H1 (cell line): ENCODE data around the gene GDPD4. TPM values are rescaled to one million over a fixed set of nuclear protein-coding genes. Genes with fewer than 3 reads are reported as not detected.

Experiments
- CTCF ChIA-PET: fragments of 300-600 bp; sonication (Branson Sonifier 250); formaldehyde crosslinking; loops from one replicate; lab custom pipeline; 2021; ENCODE audit not compliant: partially characterized antibody; lab: Charles Lee
- POLR2A ChIA-PET: fragments of 300-600 bp; sonication (Branson Sonifier 250); formaldehyde crosslinking; loops from one replicate; lab custom pipeline; 2021; ENCODE audit warnings: inconsistent platforms; ENCODE audit not compliant: partially characterized antibody; lab: Charles Lee
- DNase-seq, 2 experiments: peaks; one replicate each; pipeline versions ENCODE4 v3.0.0 to v3.0.0-alpha.2; 2010 to 2022; ENCODE audit warnings: low spot score in 2 of 2, low read depth in 1 of 2, mixed read lengths in 1 of 2
- FAIRE-seq: peaks from 2 replicates; lab custom pipeline; 2011; peaks lifted over from hg19 to GRCh38; lab: Jason Lieb, UNC
- H2AFZ ChIP-seq: 2 replicates; pipeline ENCODE4 v1.8.1; 2012; ENCODE audit warnings: low read length, inconsistent platforms
- H2AK5ac ChIP-seq: 2 replicates; pipeline ENCODE4 v1.6.1; 2013; ENCODE audit warnings: low read depth, low read length
- H2BK120ac ChIP-seq: replicated peaks from 2 replicates; pipeline ENCODE3; 2013; ENCODE audit warnings: low read depth, low read length, inconsistent platforms
- H2BK12ac ChIP-seq: 2 replicates; pipeline ENCODE4 v1.6.1; 2013; ENCODE audit warnings: low read depth, low read length
- H2BK15ac ChIP-seq: 2 replicates; pipeline ENCODE4 v1.6.1; 2013; ENCODE audit warnings: low read length
- H2BK20ac ChIP-seq: 2 replicates; pipeline ENCODE4 v1.6.1; 2013; ENCODE audit warnings: low read length
- H2BK5ac ChIP-seq: 2 replicates; pipeline ENCODE4 v1.6.1; 2013; ENCODE audit warnings: low read depth, low read length
- H3K14ac ChIP-seq: 2 replicates; pipeline ENCODE4 v1.6.1; 2013; ENCODE audit warnings: inconsistent platforms; ENCODE audit not compliant: insufficient read length
- H3K18ac ChIP-seq: 2 replicates; pipeline ENCODE4 v1.6.1; 2013; ENCODE audit warnings: low read length; ENCODE audit errors: extremely low read depth
- H3K23ac ChIP-seq: 2 replicates; pipeline ENCODE4 v1.6.1; 2013; ENCODE audit warnings: inconsistent platforms; ENCODE audit not compliant: insufficient read length
- H3K23me2 ChIP-seq: 2 replicates; pipeline ENCODE4 v1.6.1; 2013; ENCODE audit warnings: low read depth, low read length
- H3K27ac ChIP-seq: 2 replicates; pipeline ENCODE4 v1.6.1; 2011; ENCODE audit warnings: low read depth, low read length, inconsistent platforms
- H3K27me3 ChIP-seq, 4 experiments: replicated peaks in 1 of 4; 1 replicate in 1 of 4; 2 replicates in 3 of 4; pipeline versions ENCODE4 v1.6.1 to v1.8.1; 2011 to 2013; ENCODE audit warnings: low read length in 3 of 4, mild to moderate bottlenecking in 3 of 4, inconsistent platforms in 2 of 4, mixed read lengths in 2 of 4, moderate library complexity in 1 of 4; ENCODE audit not compliant: control insufficient read depth in 3 of 4, insufficient read depth in 3 of 4; ENCODE audit errors: extremely low read depth in 1 of 4
- H3K36me3 ChIP-seq, 4 experiments: 2 replicates each; pipeline versions ENCODE4 v1.6.1 to v1.8.1; 2011 to 2013; ENCODE audit warnings: mild to moderate bottlenecking in 4 of 4, low read length in 3 of 4, moderate library complexity in 2 of 4, control low read depth in 1 of 4, inconsistent platforms in 1 of 4; ENCODE audit not compliant: insufficient read depth in 4 of 4, control insufficient read depth in 2 of 4
- H3K4ac ChIP-seq: replicated peaks from 2 replicates; pipeline ENCODE3; 2013; ENCODE audit warnings: low read length, low read depth, mixed read lengths, inconsistent platforms; ENCODE audit not compliant: insufficient read length
- H3K4me1 ChIP-seq, 4 experiments: replicated peaks in 1 of 4; 1 replicate in 1 of 4; 2 replicates in 3 of 4; pipeline versions ENCODE4 v1.6.1 to v1.8.1; 2011 to 2013; ENCODE audit warnings: low read length in 3 of 4, inconsistent platforms in 2 of 4, mixed read lengths in 1 of 4; ENCODE audit not compliant: insufficient read depth in 4 of 4, control insufficient read depth in 3 of 4
- H3K4me2 ChIP-seq, 2 experiments: 2 replicates each; pipeline versions ENCODE4 v1.6.1 to v1.8.1; 2011 to 2013; ENCODE audit warnings: low read depth in 2 of 2, low read length in 2 of 2, control low read depth in 1 of 2, inconsistent platforms in 1 of 2, mild to moderate bottlenecking in 1 of 2; ENCODE audit not compliant: insufficient read depth in 1 of 2
- H3K4me3 ChIP-seq, 4 experiments: fragments of 200-600, 300-600 bp in 1 of 4; sonication (generic), shearing (Covaris generic), sonication (Bioruptor Twin) in 1 of 4; 2 replicates each; pipeline versions ENCODE4 v1.5.1 to v1.8.1; 2011 to 2016; ENCODE audit warnings: low read length in 4 of 4, low read depth in 3 of 4, control low read depth in 2 of 4, inconsistent platforms in 2 of 4, mild to moderate bottlenecking in 2 of 4, mixed read lengths in 1 of 4, moderate library complexity in 1 of 4; ENCODE audit not compliant: insufficient read depth in 2 of 4; ENCODE audit errors: extremely low read depth in 1 of 4
- H3K56ac ChIP-seq: replicated peaks from 2 replicates; pipeline ENCODE3; 2013; ENCODE audit warnings: low read depth, mild to moderate bottlenecking, mixed read lengths, low read length, inconsistent platforms; ENCODE audit not compliant: insufficient read length
- H3K79me1 ChIP-seq: 2 replicates; pipeline ENCODE4 v1.6.1; 2013; ENCODE audit warnings: low read depth, low read length, control low read depth
- H3K79me2 ChIP-seq, 2 experiments: 2 replicates each; pipeline versions ENCODE4 v1.6.1 to v1.8.1; 2012 to 2013; ENCODE audit warnings: low read length in 2 of 2, mild to moderate bottlenecking in 2 of 2, inconsistent platforms in 1 of 2; ENCODE audit not compliant: insufficient read depth in 2 of 2, control insufficient read depth in 1 of 2
- H3K9ac ChIP-seq, 4 experiments: replicated peaks in 1 of 4; 1 replicate in 1 of 4; 2 replicates in 3 of 4; pipeline versions ENCODE4 v1.6.1 to v1.8.1; 2011 to 2013; ENCODE audit warnings: low read depth in 3 of 4, low read length in 3 of 4, control low read depth in 2 of 4, mild to moderate bottlenecking in 2 of 4, moderate library complexity in 2 of 4, inconsistent platforms in 1 of 4; ENCODE audit errors: extremely low read depth in 1 of 4
- H3K9me3 ChIP-seq, 2 experiments: 2 replicates each; pipeline versions ENCODE4 v1.6.1 to v1.8.1; 2012 to 2013; ENCODE audit warnings: mild to moderate bottlenecking in 2 of 2, moderate library complexity in 2 of 2, control low read depth in 1 of 2, inconsistent platforms in 1 of 2, low read depth in 1 of 2, low read length in 1 of 2, mixed read lengths in 1 of 2; ENCODE audit not compliant: insufficient read depth in 2 of 2
- H4K20me1 ChIP-seq, 2 experiments: replicated peaks in 1 of 2; 2 replicates each; pipeline versions ENCODE3 to v1.8.1; 2011 to 2013; ENCODE audit warnings: inconsistent platforms in 2 of 2, low read length in 2 of 2, mild to moderate bottlenecking in 1 of 2; ENCODE audit not compliant: insufficient read depth in 2 of 2, control insufficient read depth in 1 of 2
- H4K5ac ChIP-seq: 2 replicates; pipeline ENCODE4 v1.6.1; 2013; ENCODE audit warnings: low read length, low read depth, mixed read lengths, inconsistent platforms; ENCODE audit not compliant: insufficient read length
- H4K8ac ChIP-seq: 2 replicates; pipeline ENCODE4 v1.8.0; 2013; ENCODE audit warnings: mild to moderate bottlenecking, moderate library complexity, low read length, inconsistent platforms; ENCODE audit not compliant: insufficient read depth; ENCODE audit errors: extremely low read depth
- H4K91ac ChIP-seq: replicated peaks from 2 replicates; pipeline ENCODE3; 2013; ENCODE audit warnings: low read length, mixed read lengths, inconsistent platforms; ENCODE audit not compliant: insufficient read length
- BCL11A ChIP-seq, 2 experiments: IDR thresholded peaks; one replicate each; pipeline ENCODE4 v1.6.1; 2011; ENCODE audit warnings: low read depth in 2 of 2, low read length in 2 of 2, mild to moderate bottlenecking in 2 of 2
- CBX8 ChIP-seq: fragments of 300-800, 300-1000 bp; sonication (generic); IDR thresholded peaks from 2 replicates; pipeline ENCODE4 v1.7.1; 2016; ENCODE audit warnings: low read depth, low read length, borderline replicate concordance
- JUND ChIP-seq: IDR thresholded peaks from 2 replicates; pipeline ENCODE4 v1.6.1; 2011; ENCODE audit warnings: mild to moderate bottlenecking, improper control_type of control experiment, low read length
- KDM1A ChIP-seq: fragments of 200-600, 300-600 bp; sonication (generic); IDR thresholded peaks from 2 replicates; pipeline ENCODE4 v1.7.1; 2016; ENCODE audit warnings: mild to moderate bottlenecking, low read length, borderline replicate concordance
- PHF8 ChIP-seq: fragments of 200-600 bp; sonication (generic); conservative IDR thresholded peaks from 2 replicates; pipeline ENCODE4 v1.7.1; 2012; ENCODE audit warnings: low read depth, mild to moderate bottlenecking, inconsistent platforms, low read length, moderate library complexity
- SAP30 ChIP-seq: fragments of 300-600 bp; sonication (generic); IDR thresholded peaks from 2 replicates; pipeline ENCODE4 v1.7.1; 2012; ENCODE audit warnings: low read length, moderate library complexity, mild to moderate bottlenecking, inconsistent platforms; ENCODE audit not compliant: insufficient read depth, insufficient replicate concordance
- SIRT6 ChIP-seq: IDR thresholded peaks from one replicate; pipeline ENCODE4 v1.7.1; 2012; ENCODE audit warnings: low read length, inconsistent platforms
- SP4 ChIP-seq: IDR thresholded peaks from 2 replicates; pipeline ENCODE4 v1.6.1; 2012; ENCODE audit warnings: low read length, inconsistent platforms
- WGBS, 2 experiments: shearing (Covaris generic) in 1 of 2; methylation state at CpG; one replicate each; pipeline versions ENCODE4 v1.1.6 to v1.1.7; 2013 to 2015; ENCODE audit warnings: low lambda C conversion rate in 2 of 2, mixed read lengths in 2 of 2, inconsistent platforms in 1 of 2, low coverage in 1 of 2, missing lambda C conversion rate in 1 of 2; ENCODE audit not compliant: insufficient replicate concordance in 2 of 2, insufficient coverage in 1 of 2, insufficient read length in 1 of 2; ENCODE audit errors: extremely low coverage in 1 of 2, missing lambda C conversion rate in 1 of 2; 5-methylcytosine and 5-hydroxymethylcytosine counted together
- polyA plus RNA-seq, 7 experiments: library from polyadenylated mRNA; depleted of rRNA in 3 of 7; stranded (reverse) in 5 of 7; unstranded in 2 of 7; fragments of >200 nt in 5 of 7; fragments of 200-250 nt in 2 of 7; gene quantifications; 1 replicate in 5 of 7; 2 replicates in 1 of 7; 4 replicates in 1 of 7; pipeline versions ENCODE4 v1.2.1 to v1.2.3, GENCODE V29; 2011 to 2013; ENCODE audit warnings: missing spikeins in 2 of 7, mixed read lengths in 2 of 7
- total RNA-seq: library from RNA; stranded (reverse); fragmentation: NEBNext Ultra II Directional; extraction: Animal tissue kit (Norgen Biotek cat#: 25700); gene quantifications from 2 replicates; pipeline ENCODE4 v1.2.1, GENCODE V29; 2021
- TF ChIP-seq, protein P1 (sequence below), 3 experiments: IDR thresholded peaks; 1 replicate in 2 of 3; 2 replicates in 1 of 3; pipeline versions ENCODE4 v1.5.1 to v1.6.1; 2011; ENCODE audit warnings: low read length in 3 of 3, mild to moderate bottlenecking in 3 of 3, inconsistent platforms in 2 of 3, low read depth in 1 of 3, moderate library complexity in 1 of 3; ENCODE audit not compliant: insufficient read depth in 1 of 3; ENCODE audit errors: control extremely low read depth in 1 of 3

Gene GDPD4
- total and polyA plus RNA-seq, 2 of the 8 experiments (the other 6 are each of a cell fraction or from before 2014, with no cell fraction given): not detected

DNA sequence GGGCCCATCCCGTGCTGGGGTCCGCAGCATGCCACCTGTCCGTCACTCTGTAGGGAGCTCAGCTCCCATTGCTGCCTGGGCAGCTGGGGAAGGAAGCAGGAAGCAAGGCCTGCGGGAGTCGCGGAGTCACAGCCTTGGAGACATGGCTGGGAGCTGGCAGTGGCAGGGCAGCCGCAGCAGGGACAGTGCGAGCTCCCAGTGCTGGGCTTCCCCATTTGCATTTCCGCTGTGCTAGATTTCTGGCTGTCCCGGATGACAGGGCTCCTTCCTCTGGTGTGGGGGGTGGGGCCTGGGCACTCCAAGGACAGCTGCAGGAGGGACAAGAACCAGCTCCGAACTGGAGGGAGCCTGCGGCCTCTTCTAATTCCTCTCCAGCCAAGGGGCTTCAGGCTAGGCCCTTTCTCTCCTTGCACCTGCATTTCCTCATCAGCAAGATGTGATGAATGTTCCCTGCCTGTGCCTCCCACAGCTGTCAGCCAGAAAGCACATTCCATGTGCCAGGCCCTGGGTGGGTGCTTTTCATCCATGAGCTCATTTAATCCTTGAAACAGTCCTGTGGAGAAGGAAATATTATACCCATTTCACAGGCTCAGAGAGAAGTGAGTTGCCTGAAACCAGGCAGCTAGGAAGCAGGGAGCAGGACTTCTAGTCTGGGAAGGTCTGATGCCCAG is 125.5 kb downstream of the GDPD4 start:
- peak in 1 of 2 experiments; percentile 73 for DNase-seq
- H3K27ac ChIP-seq: 0 out of 2 replicates have a peak overlapping the region, but pooled peaks have one; percentile 30
- H3K79me2 ChIP-seq: no peaks in the 10 kb centered on the region
- H3K56ac ChIP-seq: no peak overlapping the region
- no peak overlapping the region for H3K23ac ChIP-seq
- H4K20me1 ChIP-seq: no peaks in the 10 kb centered on the region
- peak overlapping the region; percentile 31 for H4K5ac ChIP-seq
- no peak overlapping the region for H3K4me3 ChIP-seq
- H3K4me1 ChIP-seq: peaks cover 18 to 50% (median 27%) of the 10 kb centered on the region in 4 experiments
- peak overlapping the region; percentile 85 for H3K18ac ChIP-seq
- H2BK15ac ChIP-seq: peak overlapping the region; percentile 84; the same call in 1 of the 2 replicates
- H4K8ac ChIP-seq: peak overlapping the region; percentile 77
- H3K4me2 ChIP-seq: peak overlapping the region; percentile 4 to 43; a peak in 2 of 4 replicates
- H3K23me2 ChIP-seq: peaks cover 4% of the 10 kb centered on the region; the same call in 1 of the 2 replicates
- H3K79me1 ChIP-seq: no peaks in the 10 kb centered on the region
- CTCF ChIA-PET: interaction anchor here (0.6 to 15.1 kb wide), 12 partner anchors 13 to 298 kb away, joined by 3 to 187 read pairs (median 4); partner anchors contain the start of gene MYO7A
- H2BK5ac ChIP-seq: peak overlapping the region; percentile 93; the same call in 1 of the 2 replicates
- H2AK5ac ChIP-seq: peak overlapping the region; percentile 32; the same call in 1 of the 2 replicates
- no peak overlapping the region for H3K14ac ChIP-seq
- WGBS, 2 experiments: 25% methylated on average over 12 of the region's 12 CpGs; no CpG with 5 or more reads in 1 of the 2 experiments
- H2BK20ac ChIP-seq: peak overlapping the region; percentile 89; the same call in 1 of the 2 replicates
- no peak for FAIRE-seq
- H3K27me3 ChIP-seq: peaks cover 0 to 3% (median 0%) of the 10 kb centered on the region in 4 experiments; a peak in 1 of 7 replicates
- H3K9me3 ChIP-seq: no peaks in the 10 kb centered on the region
- H3K4ac ChIP-seq: peak overlapping the region; percentile 40
- H2BK12ac ChIP-seq: peak overlapping the region; percentile 95; the same call in 1 of the 2 replicates
- POLR2A ChIA-PET: interaction anchor here (0.9 to 3.8 kb wide), 4 partner anchors 10 to 28 kb away, joined by 4 to 14 read pairs (median 4); no protein-coding TSS in a partner anchor
- peak overlapping the region; percentile 84 for H4K91ac ChIP-seq
- no peak overlapping the region; the same call in 1 of the 2 replicates for H2AFZ ChIP-seq
- no peaks in the 10 kb centered on the region for H3K36me3 ChIP-seq
- H3K9ac ChIP-seq: no peak overlapping the region
- H2BK120ac ChIP-seq: peak overlapping the region; percentile 82
- no peak for TF ChIP-seq CBX8
- no peak for TF ChIP-seq SP4
- no peak for TF ChIP-seq JUND
- no peak for TF ChIP-seq SIRT6
- no peak for TF ChIP-seq PHF8
- TF ChIP-seq, protein P1, sequence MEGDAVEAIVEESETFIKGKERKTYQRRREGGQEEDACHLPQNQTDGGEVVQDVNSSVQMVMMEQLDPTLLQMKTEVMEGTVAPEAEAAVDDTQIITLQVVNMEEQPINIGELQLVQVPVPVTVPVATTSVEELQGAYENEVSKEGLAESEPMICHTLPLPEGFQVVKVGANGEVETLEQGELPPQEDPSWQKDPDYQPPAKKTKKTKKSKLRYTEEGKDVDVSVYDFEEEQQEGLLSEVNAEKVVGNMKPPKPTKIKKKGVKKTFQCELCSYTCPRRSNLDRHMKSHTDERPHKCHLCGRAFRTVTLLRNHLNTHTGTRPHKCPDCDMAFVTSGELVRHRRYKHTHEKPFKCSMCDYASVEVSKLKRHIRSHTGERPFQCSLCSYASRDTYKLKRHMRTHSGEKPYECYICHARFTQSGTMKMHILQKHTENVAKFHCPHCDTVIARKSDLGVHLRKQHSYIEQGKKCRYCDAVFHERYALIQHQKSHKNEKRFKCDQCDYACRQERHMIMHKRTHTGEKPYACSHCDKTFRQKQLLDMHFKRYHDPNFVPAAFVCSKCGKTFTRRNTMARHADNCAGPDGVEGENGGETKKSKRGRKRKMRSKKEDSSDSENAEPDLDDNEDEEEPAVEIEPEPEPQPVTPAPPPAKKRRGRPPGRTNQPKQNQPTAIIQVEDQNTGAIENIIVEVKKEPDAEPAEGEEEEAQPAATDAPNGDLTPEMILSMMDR (IDR thresholded peaks at IDR 0.05; ENCODE audit: control extremely low read depth in 1 of 3, insufficient read depth in 1 of 3, low read depth in 1 of 3, low read length in 3 of 3): no peak
- TF ChIP-seq SAP30: no peak
- TF ChIP-seq KDM1A: no peak
- no peak for TF ChIP-seq BCL11A (IDR thresholded peaks at IDR 0.05; ENCODE audit: low read depth in 2 of 2, low read length in 2 of 2)
